ENCODE measurements around the gene TBC1D10A.

DNA sequence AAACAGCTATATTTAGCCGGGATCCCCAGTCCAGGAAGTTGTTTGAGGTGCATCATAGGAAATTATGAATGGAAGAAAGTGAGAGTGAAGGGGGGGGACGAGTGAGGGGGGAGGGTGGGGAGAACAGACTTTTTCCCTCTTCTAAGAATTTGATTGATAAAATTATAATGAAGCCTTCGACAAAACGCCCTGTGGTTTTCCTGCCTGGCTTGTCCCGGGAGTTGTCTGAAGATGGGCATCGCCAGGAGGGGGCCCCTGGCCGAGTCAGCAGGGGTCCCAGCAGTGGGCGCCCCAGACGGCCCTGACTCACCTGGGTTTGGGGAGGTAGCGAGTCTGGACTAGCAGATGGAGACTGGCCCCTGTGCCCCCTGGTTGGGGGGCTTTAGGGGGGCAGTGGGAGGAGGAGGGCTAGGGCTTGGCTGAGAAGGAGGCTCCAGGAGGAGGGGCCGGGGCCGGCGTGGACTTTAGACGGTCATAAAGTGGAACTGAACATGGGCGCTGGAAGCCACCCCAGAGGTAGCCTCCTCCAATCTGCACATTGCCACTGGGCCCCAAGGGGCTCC is 79.8 kb downstream of the TBC1D10A start:
- no peak for TF ChIP-seq POLR2A (IDR thresholded peaks at IDR 0.05)
- TF ChIP-seq, protein P1, sequence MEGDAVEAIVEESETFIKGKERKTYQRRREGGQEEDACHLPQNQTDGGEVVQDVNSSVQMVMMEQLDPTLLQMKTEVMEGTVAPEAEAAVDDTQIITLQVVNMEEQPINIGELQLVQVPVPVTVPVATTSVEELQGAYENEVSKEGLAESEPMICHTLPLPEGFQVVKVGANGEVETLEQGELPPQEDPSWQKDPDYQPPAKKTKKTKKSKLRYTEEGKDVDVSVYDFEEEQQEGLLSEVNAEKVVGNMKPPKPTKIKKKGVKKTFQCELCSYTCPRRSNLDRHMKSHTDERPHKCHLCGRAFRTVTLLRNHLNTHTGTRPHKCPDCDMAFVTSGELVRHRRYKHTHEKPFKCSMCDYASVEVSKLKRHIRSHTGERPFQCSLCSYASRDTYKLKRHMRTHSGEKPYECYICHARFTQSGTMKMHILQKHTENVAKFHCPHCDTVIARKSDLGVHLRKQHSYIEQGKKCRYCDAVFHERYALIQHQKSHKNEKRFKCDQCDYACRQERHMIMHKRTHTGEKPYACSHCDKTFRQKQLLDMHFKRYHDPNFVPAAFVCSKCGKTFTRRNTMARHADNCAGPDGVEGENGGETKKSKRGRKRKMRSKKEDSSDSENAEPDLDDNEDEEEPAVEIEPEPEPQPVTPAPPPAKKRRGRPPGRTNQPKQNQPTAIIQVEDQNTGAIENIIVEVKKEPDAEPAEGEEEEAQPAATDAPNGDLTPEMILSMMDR (IDR thresholded peaks at IDR 0.05) = peak in 1 of 6 experiments; percentile 33

Measured in Peyer's patch (tissue), 4 donors.